Measurements from ENCODE around the gene MYLK.

DNA sequence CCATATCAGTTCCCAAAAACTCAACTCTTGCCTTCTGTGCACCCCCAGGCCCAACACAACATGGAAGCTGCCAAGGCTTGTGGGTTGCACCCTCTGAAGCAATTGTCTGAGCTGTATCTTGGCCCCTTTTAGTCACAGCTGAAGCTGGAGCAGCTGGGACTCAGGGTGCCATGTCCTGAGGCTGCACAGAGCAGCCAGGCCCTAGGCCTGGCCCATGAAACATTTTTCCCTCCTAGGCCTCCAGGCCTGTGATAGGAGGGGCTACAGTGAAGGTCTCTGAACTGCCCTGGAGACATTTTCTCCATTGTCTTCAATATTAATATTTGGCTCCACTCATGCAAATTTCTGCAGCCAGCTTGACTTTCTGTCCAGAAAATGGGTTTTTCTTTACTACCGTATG is 8.1 kb upstream of the MYLK start:
- no peak for TF ChIP-seq RAD21 (IDR thresholded peaks at IDR 0.05; ENCODE audit: low read length)
- TF ChIP-seq, protein P1, sequence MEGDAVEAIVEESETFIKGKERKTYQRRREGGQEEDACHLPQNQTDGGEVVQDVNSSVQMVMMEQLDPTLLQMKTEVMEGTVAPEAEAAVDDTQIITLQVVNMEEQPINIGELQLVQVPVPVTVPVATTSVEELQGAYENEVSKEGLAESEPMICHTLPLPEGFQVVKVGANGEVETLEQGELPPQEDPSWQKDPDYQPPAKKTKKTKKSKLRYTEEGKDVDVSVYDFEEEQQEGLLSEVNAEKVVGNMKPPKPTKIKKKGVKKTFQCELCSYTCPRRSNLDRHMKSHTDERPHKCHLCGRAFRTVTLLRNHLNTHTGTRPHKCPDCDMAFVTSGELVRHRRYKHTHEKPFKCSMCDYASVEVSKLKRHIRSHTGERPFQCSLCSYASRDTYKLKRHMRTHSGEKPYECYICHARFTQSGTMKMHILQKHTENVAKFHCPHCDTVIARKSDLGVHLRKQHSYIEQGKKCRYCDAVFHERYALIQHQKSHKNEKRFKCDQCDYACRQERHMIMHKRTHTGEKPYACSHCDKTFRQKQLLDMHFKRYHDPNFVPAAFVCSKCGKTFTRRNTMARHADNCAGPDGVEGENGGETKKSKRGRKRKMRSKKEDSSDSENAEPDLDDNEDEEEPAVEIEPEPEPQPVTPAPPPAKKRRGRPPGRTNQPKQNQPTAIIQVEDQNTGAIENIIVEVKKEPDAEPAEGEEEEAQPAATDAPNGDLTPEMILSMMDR (conservative IDR thresholded peaks at IDR 0.05; ENCODE audit: low read depth, low read length), result no peak
- no peak for TF ChIP-seq POLR2A (IDR thresholded peaks at IDR 0.05; ENCODE audit: low read depth, low read length)
- TF ChIP-seq MAZ (IDR thresholded peaks at IDR 0.05; ENCODE audit: borderline replicate concordance, low read depth, low read length), result no peak
- TF ChIP-seq BHLHE40 (IDR thresholded peaks at IDR 0.05; ENCODE audit: low read depth, low read length), result no peak
- no peak for TF ChIP-seq CEBPB (IDR thresholded peaks at IDR 0.05; ENCODE audit: low read depth, low read length)
- TF ChIP-seq RFX5 (IDR thresholded peaks at IDR 0.05; ENCODE audit: low read depth, low read length), result no peak
- TF ChIP-seq, protein P2, sequence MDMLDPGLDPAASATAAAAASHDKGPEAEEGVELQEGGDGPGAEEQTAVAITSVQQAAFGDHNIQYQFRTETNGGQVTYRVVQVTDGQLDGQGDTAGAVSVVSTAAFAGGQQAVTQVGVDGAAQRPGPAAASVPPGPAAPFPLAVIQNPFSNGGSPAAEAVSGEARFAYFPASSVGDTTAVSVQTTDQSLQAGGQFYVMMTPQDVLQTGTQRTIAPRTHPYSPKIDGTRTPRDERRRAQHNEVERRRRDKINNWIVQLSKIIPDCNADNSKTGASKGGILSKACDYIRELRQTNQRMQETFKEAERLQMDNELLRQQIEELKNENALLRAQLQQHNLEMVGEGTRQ (IDR thresholded peaks at IDR 0.05; ENCODE audit: low read depth, low read length), result no peak
- no peak for TF ChIP-seq RCOR1 (IDR thresholded peaks at IDR 0.05; ENCODE audit: insufficient replicate concordance, low read length)
- no peak for TF ChIP-seq CHD1 (IDR thresholded peaks at IDR 0.05; ENCODE audit: low read depth, low read length)
- TF ChIP-seq MAFK (IDR thresholded peaks at IDR 0.05; ENCODE audit: low read depth, low read length), result no peak
- no peak for TF ChIP-seq FOS (IDR thresholded peaks at IDR 0.05; ENCODE audit: low read depth, low read length)

Measured in IMR-90 (cell line).